IMR-90 (cell line): ENCODE data around the gene CBLN2.

Source experiments
- RAD21 ChIP-seq: IDR thresholded peaks from 2 replicates; pipeline ENCODE4 v1.6.1; 2012; ENCODE audit warnings: low read length, improper control_type of control experiment
- TF ChIP-seq, protein P1 (sequence below): conservative IDR thresholded peaks from 2 replicates; pipeline ENCODE4 v1.5.1; 2012; ENCODE audit warnings: mild to moderate bottlenecking, low read depth, low read length, improper control_type of control experiment

DNA sequence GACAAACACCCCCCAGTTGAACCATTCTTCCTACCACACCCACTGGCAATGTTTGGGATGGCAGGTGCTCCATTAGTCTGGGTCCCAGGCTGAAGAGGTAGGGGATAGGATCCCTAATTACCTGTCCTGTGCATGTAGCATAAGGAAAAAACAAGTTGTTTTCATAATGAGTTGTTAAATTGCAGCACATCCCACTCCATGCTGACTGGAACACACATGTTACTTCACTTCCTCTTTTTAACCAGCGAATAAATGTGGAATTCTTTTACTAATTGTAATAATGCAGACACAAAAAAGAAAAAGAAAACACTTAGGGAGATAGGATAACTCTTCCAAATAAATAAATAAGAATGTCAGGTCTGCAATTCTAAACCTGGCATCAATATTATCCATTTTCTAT is 11.8 kb upstream of the CBLN2 start:
- TF ChIP-seq, protein P1, sequence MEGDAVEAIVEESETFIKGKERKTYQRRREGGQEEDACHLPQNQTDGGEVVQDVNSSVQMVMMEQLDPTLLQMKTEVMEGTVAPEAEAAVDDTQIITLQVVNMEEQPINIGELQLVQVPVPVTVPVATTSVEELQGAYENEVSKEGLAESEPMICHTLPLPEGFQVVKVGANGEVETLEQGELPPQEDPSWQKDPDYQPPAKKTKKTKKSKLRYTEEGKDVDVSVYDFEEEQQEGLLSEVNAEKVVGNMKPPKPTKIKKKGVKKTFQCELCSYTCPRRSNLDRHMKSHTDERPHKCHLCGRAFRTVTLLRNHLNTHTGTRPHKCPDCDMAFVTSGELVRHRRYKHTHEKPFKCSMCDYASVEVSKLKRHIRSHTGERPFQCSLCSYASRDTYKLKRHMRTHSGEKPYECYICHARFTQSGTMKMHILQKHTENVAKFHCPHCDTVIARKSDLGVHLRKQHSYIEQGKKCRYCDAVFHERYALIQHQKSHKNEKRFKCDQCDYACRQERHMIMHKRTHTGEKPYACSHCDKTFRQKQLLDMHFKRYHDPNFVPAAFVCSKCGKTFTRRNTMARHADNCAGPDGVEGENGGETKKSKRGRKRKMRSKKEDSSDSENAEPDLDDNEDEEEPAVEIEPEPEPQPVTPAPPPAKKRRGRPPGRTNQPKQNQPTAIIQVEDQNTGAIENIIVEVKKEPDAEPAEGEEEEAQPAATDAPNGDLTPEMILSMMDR: no peak
- TF ChIP-seq RAD21: no peak
